GM18499 (cell line): ENCODE measurements around the gene NEURL1.
"Not testable (repeated sequence)": the region's sequence is repeated elsewhere in the genome, so short reads cannot be mapped to it uniquely, and the experiment has no call there.

Experiments used
- ATAC-seq: cut with Tn5 transposase; IDR thresholded peaks from one replicate; pipeline ENCODE4 v1.9.1; 2021; ENCODE audit warnings: moderate number of reproducible peaks; ENCODE audit not compliant: insufficient read depth, unreplicated experiment

Gene NEURL1

GRCh38 chr10:103617602-103618385, 124.3 kb downstream of the NEURL1 start:
- ATAC-seq: no peak

GRCh38 chr10:103618575-103619423, 125.3 kb downstream of the NEURL1 start:
- no peak for ATAC-seq

- ATAC-seq: no peak
These were observed 126.2 kb downstream of the NEURL1 start for GRCh38 chr10:103619424-103620351.

GRCh38 chr10:103620352-103620740, 126.8 kb downstream of the NEURL1 start:
- ATAC-seq: no peak

- no peak for ATAC-seq
These were observed 127.6 kb downstream of the NEURL1 start for GRCh38 chr10:103620891-103621782.

- ATAC-seq: no peak
These were observed 128.2 kb downstream of the NEURL1 start for GRCh38 chr10:103621783-103622125.

- no peak for ATAC-seq
These were observed 128.8 kb downstream of the NEURL1 start for GRCh38 chr10:103622286-103622685.

GRCh38 chr10:103622935-103623574, 129.6 kb downstream of the NEURL1 start:
- ATAC-seq: no peak

- ATAC-seq: no peak
These were observed 132.7 kb downstream of the NEURL1 start for GRCh38 chr10:103626178-103626577.

GRCh38 chr10:103627111-103627892, 133.8 kb downstream of the NEURL1 start:
- ATAC-seq: no peak

GRCh38 chr10:103627893-103628292, 134.4 kb downstream of the NEURL1 start:
- no peak for ATAC-seq

GRCh38 chr10:103629581-103629980, 136.1 kb downstream of the NEURL1 start:
- ATAC-seq: no peak

GRCh38 chr10:103630156-103630555, 136.7 kb downstream of the NEURL1 start:
- no peak for ATAC-seq

- ATAC-seq: no peak
These were observed 138.7 kb downstream of the NEURL1 start for GRCh38 chr10:103632247-103632642.

- ATAC-seq: not testable (repeated sequence)
These were observed 139.4 kb downstream of the NEURL1 start for GRCh38 chr10:103632871-103633270.

- ATAC-seq: no peak
These were observed 140.3 kb downstream of the NEURL1 start for GRCh38 chr10:103633846-103634245.

- no peak for ATAC-seq
These were observed 142.1 kb downstream of the NEURL1 start for GRCh38 chr10:103635580-103635979.

- no peak for ATAC-seq
These were observed 143.0 kb downstream of the NEURL1 start for GRCh38 chr10:103636492-103636891.
